HCT116 (cell line): Measurements from ENCODE around the gene PANK1. TPM values are rescaled to one million over a fixed set of nuclear protein-coding genes. Genes with fewer than 3 reads are reported as not detected.

Source experiments
- ATAC-seq: fragments of 200-7000 bp; cut with Tn5 transposase; 2 replicates; pipeline ENCODE4 v1.9.1; 2020; ENCODE audit warnings: mild to moderate bottlenecking, moderate library complexity
- BruUV-seq: library from RNA; stranded (reverse); fragments of 400-500 nt; replicated peaks from 2 replicates; lab custom pipeline; 2021; lab: Mats Ljungman, UMichigan
- CTCF ChIA-PET: fragments of 300-600 bp; sonication (Branson Sonifier 250); formaldehyde crosslinking; loops from one replicate; lab custom pipeline; 2021; ENCODE audit warnings: antibody characterized with exemption; lab: Charles Lee
- POLR2A ChIA-PET: fragments of 300-600, 350-600 bp; sonication (Branson Sonifier 250); formaldehyde crosslinking; loops from one replicate; lab custom pipeline; 2021; ENCODE audit warnings: antibody characterized with exemption; lab: Charles Lee
- RAD21 ChIA-PET, 2 experiments: fragments of 300-600 bp; sonication (Branson Sonifier 250); formaldehyde crosslinking; loops; one replicate each; lab custom pipeline; 2023; ENCODE audit warnings: low total read pairs in 2 of 2; ENCODE audit not compliant: uncharacterized antibody in 2 of 2, unreplicated experiment in 2 of 2, low non-redundant PET in 1 of 2; lab: Charles Lee
- DNase-seq: peaks from one replicate; pipeline ENCODE4 v3.0.0-alpha.2; 2010; ENCODE audit warnings: low read depth, low spot score
- H2AFZ ChIP-seq: fragments of 200-600 bp; shearing (Covaris generic), sonication (generic); 2 replicates; pipeline ENCODE4 v1.6.1; 2017; ENCODE audit warnings: low read depth, mixed run types, mixed read lengths, antibody characterized with exemption, low read length; ENCODE audit not compliant: poor library complexity, severe bottlenecking
- H3K27ac ChIP-seq: 2 replicates; pipeline ENCODE4 v1.5.1; 2012; ENCODE audit warnings: low read depth, low read length
- H3K27me3 ChIP-seq: fragments of 200-600 bp; sonication (generic); 2 replicates; pipeline ENCODE4 v1.6.1; 2016; ENCODE audit warnings: mixed run types, low read length, mixed read lengths; ENCODE audit not compliant: insufficient read depth
- H3K36me3 ChIP-seq, 2 experiments: fragments of 200-500 bp in 1 of 2; fragments of 200-600 bp in 1 of 2; sonication (Bioruptor generic) in 1 of 2; sonication (generic) in 1 of 2; 2 replicates each; pipeline versions ENCODE4 v1.5.1 to v1.6.1; 2014 to 2016; ENCODE audit warnings: low read length in 2 of 2, inconsistent platforms in 1 of 2, mixed read lengths in 1 of 2, mixed run types in 1 of 2; ENCODE audit not compliant: insufficient read depth in 2 of 2, control insufficient read depth in 1 of 2
- H3K4me1 ChIP-seq, 2 experiments: fragments of 200-600 bp in 1 of 2; sonication (generic) in 1 of 2; 2 replicates each; pipeline versions ENCODE4 v1.5.1 to v1.6.1; 2012 to 2017; ENCODE audit warnings: low read length in 2 of 2, inconsistent platforms in 1 of 2, mild to moderate bottlenecking in 1 of 2, mixed read lengths in 1 of 2, mixed run types in 1 of 2, moderate library complexity in 1 of 2; ENCODE audit not compliant: insufficient read depth in 2 of 2, control insufficient read depth in 1 of 2
- H3K4me2 ChIP-seq: fragments of 200-600 bp; sonication (generic); 2 replicates; pipeline ENCODE4 v1.6.1; 2017; ENCODE audit warnings: mixed run types, low read length, mixed read lengths
- H3K4me3 ChIP-seq, 2 experiments: fragments of 200-600 bp in 1 of 2; sonication (generic) in 1 of 2; replicated peaks in 1 of 2; 2 replicates each; pipeline ENCODE4 v1.5.1; 2011 to 2016; ENCODE audit warnings: low read length in 2 of 2, control low read depth in 1 of 2, low read depth in 1 of 2, mild to moderate bottlenecking in 1 of 2, mixed read lengths in 1 of 2, mixed run types in 1 of 2
- H3K79me2 ChIP-seq: fragments of 200-600 bp; sonication (generic); 2 replicates; pipeline ENCODE4 v1.6.1; 2017; ENCODE audit warnings: mild to moderate bottlenecking, mixed run types, low read length, moderate library complexity, mixed read lengths; ENCODE audit not compliant: insufficient read depth
- H3K9ac ChIP-seq: fragments of 200-600 bp; sonication (generic); 2 replicates; pipeline ENCODE4 v1.6.1; 2016; ENCODE audit warnings: low read length, mixed read lengths
- H3K9me2 ChIP-seq: fragments of 200-600 bp; sonication (generic), shearing (Covaris generic); 2 replicates; pipeline ENCODE4 v1.6.1; 2017; ENCODE audit warnings: mixed run types, mild to moderate bottlenecking, moderate library complexity; ENCODE audit not compliant: insufficient read depth
- H3K9me3 ChIP-seq, 2 experiments: fragments of 200-500 bp in 1 of 2; fragments of 200-600 bp in 1 of 2; sonication (Bioruptor generic) in 1 of 2; sonication (generic) in 1 of 2; 2 replicates each; pipeline ENCODE4 v1.6.1; 2014 to 2017; ENCODE audit warnings: low read length in 2 of 2, mixed read lengths in 2 of 2, inconsistent platforms in 1 of 2, low read depth in 1 of 2, mild to moderate bottlenecking in 1 of 2, mixed run types in 1 of 2, moderate library complexity in 1 of 2; ENCODE audit not compliant: control insufficient read depth in 1 of 2, insufficient read depth in 1 of 2
- H4K20me1 ChIP-seq: fragments of 200-600 bp; sonication (generic), shearing (Covaris generic); 2 replicates; pipeline ENCODE4 v1.6.1; 2017; ENCODE audit warnings: mixed run types, mild to moderate bottlenecking, moderate library complexity; ENCODE audit not compliant: insufficient read depth
- ATF3 ChIP-seq: IDR thresholded peaks from 2 replicates; pipeline ENCODE4 v1.6.1; 2012
- CBX3 ChIP-seq: IDR thresholded peaks from 2 replicates; pipeline ENCODE4 v1.6.1; 2012; ENCODE audit warnings: low read depth
- CTCF ChIP-seq, 3 experiments: fragments of 200-600 bp in 1 of 3; sonication (generic) in 1 of 3; IDR thresholded peaks in 2 of 3; conservative IDR thresholded peaks in 1 of 3; 2 replicates each; pipeline ENCODE4 v1.5.1; 2012 to 2017; ENCODE audit warnings: low read depth in 2 of 3, low read length in 2 of 3, antibody characterized with exemption in 1 of 3, borderline replicate concordance in 1 of 3, control low read depth in 1 of 3, mild to moderate bottlenecking in 1 of 3, mixed read lengths in 1 of 3, mixed run types in 1 of 3, moderate library complexity in 1 of 3; ENCODE audit not compliant: insufficient read depth in 1 of 3
- ELF1 ChIP-seq: IDR thresholded peaks from 2 replicates; pipeline ENCODE4 v1.6.1; 2012; ENCODE audit warnings: low read depth, borderline replicate concordance
- EZH2 ChIP-seq: fragments of 200-600 bp; sonication (generic); IDR thresholded peaks from 2 replicates; pipeline ENCODE4 v1.6.1; 2017; ENCODE audit warnings: antibody characterized with exemption, mixed run types
- EZH2phosphoT487 ChIP-seq: fragments of 200-600 bp; IDR thresholded peaks from 2 replicates; pipeline ENCODE4 v1.6.1; 2018; ENCODE audit warnings: antibody characterized with exemption, borderline replicate concordance
- JUND ChIP-seq: IDR thresholded peaks from 2 replicates; pipeline ENCODE4 v1.6.1; 2012
- MAX ChIP-seq: IDR thresholded peaks from 2 replicates; pipeline ENCODE4 v1.6.1; 2012
- POLR2A ChIP-seq: IDR thresholded peaks from 2 replicates; pipeline ENCODE4 v1.7.0; 2011; ENCODE audit warnings: borderline replicate concordance; ENCODE audit not compliant: insufficient read depth, insufficient read length; ENCODE audit errors: extremely low read depth
- POLR2AphosphoS5 ChIP-seq: IDR thresholded peaks from 2 replicates; pipeline ENCODE4 v1.6.1; 2011; ENCODE audit warnings: mild to moderate bottlenecking, low read depth, low read length, moderate library complexity
- SIN3A ChIP-seq: IDR thresholded peaks from 2 replicates; pipeline ENCODE4 v1.6.1; 2012; ENCODE audit warnings: low read depth
- SP1 ChIP-seq: IDR thresholded peaks from 2 replicates; pipeline ENCODE4 v1.6.1; 2012; ENCODE audit warnings: low read depth
- SRF ChIP-seq: IDR thresholded peaks from 2 replicates; pipeline ENCODE4 v1.6.1; 2012; ENCODE audit warnings: low read depth
- TCF7L2 ChIP-seq: IDR thresholded peaks from 2 replicates; pipeline ENCODE4 v1.7.0; 2011; ENCODE audit warnings: borderline replicate concordance, inconsistent platforms; ENCODE audit not compliant: insufficient read depth, insufficient read length; ENCODE audit errors: extremely low read depth
- YY1 ChIP-seq: IDR thresholded peaks from 2 replicates; pipeline ENCODE4 v1.6.1; 2011; ENCODE audit warnings: low read length, low read depth, moderate library complexity, mild to moderate bottlenecking; ENCODE audit not compliant: insufficient replicate concordance; ENCODE audit errors: extremely low read depth
- ZFX ChIP-seq: fragments of 450-650 bp; IDR thresholded peaks from 2 replicates; pipeline ENCODE4 v1.6.1; 2017
- intact Hi-C: fragments of 100-400 bp; cut with micrococcal nuclease; formaldehyde crosslinking; loops from 2 replicates; pipeline ENCODE4 v1.10.0; 2022
- total RNA-seq: library from RNA; stranded (reverse); gene quantifications from one replicate; pipeline ENCODE4 v1.2.1, GENCODE V29; 2021; ENCODE audit not compliant: unreplicated experiment

Gene PANK1
- total RNA-seq, 1 experiment from 2014 or later, result 6.4 TPM

- H3K27me3 ChIP-seq, result no peaks in the 10 kb centered on the region
- no peaks in the 10 kb centered on the region for H3K4me1 ChIP-seq
- no peak overlapping the region for H3K27ac ChIP-seq
- ChIA-PET RAD21 (no interaction called here), POLR2A (no interaction called here), CTCF (no interaction called here)
- H2AFZ ChIP-seq, result no peak overlapping the region
- no peaks in the 10 kb centered on the region for H3K9me2 ChIP-seq
- no peak overlapping the region for H3K4me2 ChIP-seq
- intact Hi-C loops, result no loop called here
- DNase-seq (no peak), ATAC-seq (no peak)
- BruUV-seq, result no TSS peak
- no peaks in the 10 kb centered on the region for H3K9me3 ChIP-seq
- H3K9ac ChIP-seq, result no peak overlapping the region
- no peaks in the 10 kb centered on the region for H3K79me2 ChIP-seq
- H3K36me3 ChIP-seq, result no peaks in the 10 kb centered on the region
- TF ChIP-seq EZH2 (no peak), POLR2A (no peak), YY1 (no peak), SIN3A (no peak), ZFX (no peak), EZH2phosphoT487 (no peak), ATF3 (no peak), MAX (no peak), SRF (no peak), CTCF (IDR thresholded peaks at IDR 0.05 in 2 of 3, conservative IDR thresholded peaks at IDR 0.05 in 1 of 3; ENCODE audit: borderline replicate concordance in 1 of 3, insufficient read depth in 1 of 3, low read depth in 2 of 3, low read length in 2 of 3) (no peak), ELF1 (no peak), CBX3 (no peak), POLR2AphosphoS5 (no peak), TCF7L2 (no peak), JUND (no peak), SP1 (no peak)
- H4K20me1 ChIP-seq, result no peaks in the 10 kb centered on the region
- H3K4me3 ChIP-seq, result no peak overlapping the region
Measured at GRCh38 chr10:89592539-89592938, 52.5 kb downstream of the PANK1 start.
